GM18526 (cell line): ENCODE results near the gene ROBO1.

Source experiments
- POLR2A ChIP-seq: IDR thresholded peaks from 3 replicates; pipeline ENCODE4 v1.6.1; 2011; ENCODE audit not compliant: insufficient read length; ENCODE audit errors: extremely low read depth

The ROBO1 gene

GRCh38 chr3:79405183-79405582, 362.6 kb downstream of the ROBO1 start:
- no peak for TF ChIP-seq POLR2A

GRCh38 chr3:79396595-79396994, 371.2 kb downstream of the ROBO1 start:
- TF ChIP-seq POLR2A: no peak

GRCh38 chr3:79392479-79392878, 375.3 kb downstream of the ROBO1 start:
- TF ChIP-seq POLR2A: no peak

GRCh38 chr3:79390352-79390751, 377.4 kb downstream of the ROBO1 start:
- no peak for TF ChIP-seq POLR2A

GRCh38 chr3:79385211-79385610, 382.6 kb downstream of the ROBO1 start:
- TF ChIP-seq POLR2A: no peak

GRCh38 chr3:79383402-79384012, 384.3 kb downstream of the ROBO1 start:
- TF ChIP-seq POLR2A: no peak

- TF ChIP-seq POLR2A: no peak
Measured at GRCh38 chr3:79380581-79380980, 387.2 kb downstream of the ROBO1 start.

GRCh38 chr3:79378064-79378463, 389.7 kb downstream of the ROBO1 start:
- no peak for TF ChIP-seq POLR2A

GRCh38 chr3:79369306-79369705, 398.5 kb downstream of the ROBO1 start:
- TF ChIP-seq POLR2A: no peak

GRCh38 chr3:79368403-79368802, 399.4 kb downstream of the ROBO1 start:
- no peak for TF ChIP-seq POLR2A

GRCh38 chr3:79367803-79368202, 400.0 kb downstream of the ROBO1 start:
- TF ChIP-seq POLR2A: no peak

- no peak for TF ChIP-seq POLR2A
Measured at GRCh38 chr3:79367066-79367465, 400.7 kb downstream of the ROBO1 start.

GRCh38 chr3:79366414-79366813, 401.4 kb downstream of the ROBO1 start:
- TF ChIP-seq POLR2A: no peak

GRCh38 chr3:79364784-79365183, 403.0 kb downstream of the ROBO1 start:
- no peak for TF ChIP-seq POLR2A

GRCh38 chr3:79362571-79363270, 405.1 kb downstream of the ROBO1 start:
- no peak for TF ChIP-seq POLR2A

- no peak for TF ChIP-seq POLR2A
Measured at GRCh38 chr3:79361748-79362378, 405.9 kb downstream of the ROBO1 start.
